ENCODE data around the gene NANOS3.

NANOS3 gene

GRCh38 chr19:13876834-13877233, at the start of gene NANOS3:
Gene NANOS3, plus strand, starts transcription at chr19:13877134. Its CDS starts 115 bp downstream, at chr19:13877249.
- FAIRE-seq: no peak
- no peak for DNase-seq (ENCODE audit: insufficient read length, low spot score)

GRCh38 chr19:13827656-13828055, 49.3 kb upstream of the NANOS3 start:
- DNase-seq (ENCODE audit: insufficient read length, low spot score) (no peak), FAIRE-seq (no peak)

GRCh38 chr19:13830114-13830740, 46.7 kb upstream of the NANOS3 start:
- DNase-seq (ENCODE audit: insufficient read length, low spot score) (no peak), FAIRE-seq (no peak)

- FAIRE-seq: no peak
- no peak for DNase-seq (ENCODE audit: insufficient read length, low spot score)
Measured at GRCh38 chr19:13830741-13831536, 46.0 kb upstream of the NANOS3 start.

- no peak for FAIRE-seq
- no peak for DNase-seq (ENCODE audit: insufficient read length, low spot score)
Measured at GRCh38 chr19:13831537-13832467, 45.1 kb upstream of the NANOS3 start.

GRCh38 chr19:13833330-13834243, 43.3 kb upstream of the NANOS3 start:
- FAIRE-seq (peak; percentile 91), DNase-seq (ENCODE audit: insufficient read length, low spot score) (peak; percentile 95)

- no peak for FAIRE-seq
- no peak for DNase-seq (ENCODE audit: insufficient read length, low spot score)
Measured at GRCh38 chr19:13834244-13835069, 42.5 kb upstream of the NANOS3 start.

- FAIRE-seq (no peak), DNase-seq (ENCODE audit: insufficient read length, low spot score) (no peak)
Measured at GRCh38 chr19:13835791-13836723, 40.9 kb upstream of the NANOS3 start.

GRCh38 chr19:13838435-13839129, 38.4 kb upstream of the NANOS3 start:
- no peak for DNase-seq (ENCODE audit: insufficient read length, low spot score)
- peak; percentile 16 for FAIRE-seq

GRCh38 chr19:13839130-13839937, 37.6 kb upstream of the NANOS3 start:
- DNase-seq (ENCODE audit: insufficient read length, low spot score): peak; percentile 78
- FAIRE-seq: peak; percentile 63

GRCh38 chr19:13839938-13840304, 37.0 kb upstream of the NANOS3 start:
- FAIRE-seq (no peak), DNase-seq (ENCODE audit: insufficient read length, low spot score) (no peak)

GRCh38 chr19:13840305-13841085, 36.4 kb upstream of the NANOS3 start:
- FAIRE-seq: peak; percentile 89
- DNase-seq (ENCODE audit: insufficient read length, low spot score): peak; percentile 71

- DNase-seq (ENCODE audit: insufficient read length, low spot score) (no peak), FAIRE-seq (peak; percentile 85)
Measured at GRCh38 chr19:13841086-13841961, 35.6 kb upstream of the NANOS3 start.

- FAIRE-seq (no peak), DNase-seq (ENCODE audit: insufficient read length, low spot score) (no peak)
Measured at GRCh38 chr19:13841962-13842290, 35.0 kb upstream of the NANOS3 start.
